Measurements from ENCODE around the gene SYNE1. TPM values are rescaled to one million over a fixed set of nuclear protein-coding genes. Genes with fewer than 3 reads are reported as not detected.

SYNE1 gene
- total RNA-seq, 3 donors from 2014 or later (not counting 1 experiment from before 2014, with no cell fraction given), result 489 to 570 (median 498) TPM

DNA sequence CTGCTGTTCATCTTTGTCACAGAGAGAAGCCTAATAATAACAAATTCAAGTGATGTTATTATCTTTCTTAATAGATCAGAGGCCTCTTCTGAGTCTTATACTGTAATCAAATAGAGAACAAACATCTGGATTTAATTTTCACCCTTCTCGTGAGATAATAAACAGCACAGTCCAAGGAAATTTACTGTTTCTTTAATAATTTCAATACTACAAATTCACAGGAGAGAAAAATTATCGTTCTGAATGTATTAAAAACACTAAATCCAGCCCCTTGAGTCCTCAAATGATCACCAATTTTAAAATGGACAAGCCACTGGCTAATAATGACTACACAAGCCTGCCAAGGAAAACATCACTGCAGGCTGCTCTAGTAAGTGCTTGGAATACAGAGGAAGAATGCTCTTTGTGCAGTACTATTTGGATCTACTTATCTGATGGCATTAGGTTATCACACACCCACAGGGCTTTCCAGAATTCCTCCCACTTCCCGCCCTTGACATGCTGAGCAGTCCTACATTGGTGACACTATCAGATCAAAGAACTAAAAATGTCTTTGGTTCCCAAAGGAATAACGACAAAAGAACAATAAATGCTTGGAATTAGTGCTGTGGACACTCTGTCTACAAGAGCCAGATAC is 38.1 kb downstream of the SYNE1 start:
- H3K4me3 ChIP-seq (ENCODE audit: low read length), result no peak overlapping the region
- no peaks in the 10 kb centered on the region for H3K27me3 ChIP-seq (ENCODE audit: control insufficient read depth, insufficient read depth, low read length)
- DNase-seq (no peak), ATAC-seq (no peak)
- H3K27ac Mint-ChIP-seq, result peak overlapping the region; percentile 14 to 50
- no peaks in the 10 kb centered on the region for H3K27me3 Mint-ChIP-seq (ENCODE audit: low read depth in 2 of 2)
- no peaks in the 10 kb centered on the region for H3K9me3 Mint-ChIP-seq
- 86% methylated on average over 3 of the region's 4 CpGs for WGBS (ENCODE audit: insufficient coverage)
- no peak overlapping the region for H3K27ac ChIP-seq (ENCODE audit: low read length)
- TF ChIP-seq, protein P1, sequence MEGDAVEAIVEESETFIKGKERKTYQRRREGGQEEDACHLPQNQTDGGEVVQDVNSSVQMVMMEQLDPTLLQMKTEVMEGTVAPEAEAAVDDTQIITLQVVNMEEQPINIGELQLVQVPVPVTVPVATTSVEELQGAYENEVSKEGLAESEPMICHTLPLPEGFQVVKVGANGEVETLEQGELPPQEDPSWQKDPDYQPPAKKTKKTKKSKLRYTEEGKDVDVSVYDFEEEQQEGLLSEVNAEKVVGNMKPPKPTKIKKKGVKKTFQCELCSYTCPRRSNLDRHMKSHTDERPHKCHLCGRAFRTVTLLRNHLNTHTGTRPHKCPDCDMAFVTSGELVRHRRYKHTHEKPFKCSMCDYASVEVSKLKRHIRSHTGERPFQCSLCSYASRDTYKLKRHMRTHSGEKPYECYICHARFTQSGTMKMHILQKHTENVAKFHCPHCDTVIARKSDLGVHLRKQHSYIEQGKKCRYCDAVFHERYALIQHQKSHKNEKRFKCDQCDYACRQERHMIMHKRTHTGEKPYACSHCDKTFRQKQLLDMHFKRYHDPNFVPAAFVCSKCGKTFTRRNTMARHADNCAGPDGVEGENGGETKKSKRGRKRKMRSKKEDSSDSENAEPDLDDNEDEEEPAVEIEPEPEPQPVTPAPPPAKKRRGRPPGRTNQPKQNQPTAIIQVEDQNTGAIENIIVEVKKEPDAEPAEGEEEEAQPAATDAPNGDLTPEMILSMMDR (IDR thresholded peaks at IDR 0.05), result no peak
- no peaks in the 10 kb centered on the region for H3K36me3 Mint-ChIP-seq
- no peaks in the 10 kb centered on the region for H3K36me3 ChIP-seq (ENCODE audit: control insufficient read depth, insufficient read depth, low read length)
- peaks cover 62 to 63% of the 10 kb centered on the region in 2 donors for H3K4me1 Mint-ChIP-seq
- no peak overlapping the region for H3K4me3 Mint-ChIP-seq
- intact Hi-C loops (cut with micrococcal nuclease), result loop anchor here (5.0 kb wide), 1 partner anchor 38 kb away; the partner anchor contains the start of gene SYNE1
- no peaks in the 10 kb centered on the region for H3K4me1 ChIP-seq (ENCODE audit: control insufficient read depth, insufficient read depth, low read length)
- no peaks in the 10 kb centered on the region for H3K9me3 ChIP-seq (ENCODE audit: control insufficient read depth, insufficient read depth, low read length)

DNA sequence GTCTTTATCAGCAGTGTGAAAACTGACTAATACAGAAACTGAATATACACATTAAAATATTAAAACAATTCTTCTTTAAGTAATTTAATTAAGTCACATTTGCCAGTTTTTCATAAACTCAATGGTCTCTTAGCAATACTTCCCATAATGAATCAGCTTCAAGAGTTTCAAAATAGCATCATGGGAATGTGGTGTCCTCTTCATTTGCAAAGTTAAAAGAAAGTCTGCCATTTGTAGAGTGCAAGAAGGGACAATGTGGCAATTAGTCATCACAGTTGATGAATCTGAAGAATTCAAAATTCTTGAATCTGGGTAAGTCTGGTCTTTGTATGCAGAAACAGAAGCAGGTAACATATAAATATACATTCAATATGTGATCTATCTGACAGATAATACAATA is 38.7 kb downstream of the SYNE1 start:
- ATAC-seq (no peak), DNase-seq (no peak)
- H3K4me3 Mint-ChIP-seq, result no peak overlapping the region
- Histone ChIP-seq H3K27ac (ENCODE audit: low read length) (no peak overlapping the region), H3K27me3 (ENCODE audit: control insufficient read depth, insufficient read depth, low read length) (no peaks in the 10 kb centered on the region), H3K36me3 (ENCODE audit: control insufficient read depth, insufficient read depth, low read length) (no peaks in the 10 kb centered on the region), H3K4me1 (ENCODE audit: control insufficient read depth, insufficient read depth, low read length) (no peaks in the 10 kb centered on the region), H3K9me3 (ENCODE audit: control insufficient read depth, insufficient read depth, low read length) (no peaks in the 10 kb centered on the region), H3K4me3 (ENCODE audit: low read length) (no peak overlapping the region)
- intact Hi-C loops (cut with micrococcal nuclease), result loop anchor here (5.0 kb wide), 1 partner anchor 39 kb away; the partner anchor contains the start of gene SYNE1
- no peaks in the 10 kb centered on the region for H3K9me3 Mint-ChIP-seq
- H3K27me3 Mint-ChIP-seq (ENCODE audit: low read depth in 2 of 2), result no peaks in the 10 kb centered on the region
- no peaks in the 10 kb centered on the region for H3K36me3 Mint-ChIP-seq
- H3K27ac Mint-ChIP-seq, result peak overlapping the region; percentile 14 to 50
- TF ChIP-seq, protein P1 (IDR thresholded peaks at IDR 0.05), result no peak
- H3K4me1 Mint-ChIP-seq, result peaks cover 67 to 68% of the 10 kb centered on the region in 2 donors

DNA sequence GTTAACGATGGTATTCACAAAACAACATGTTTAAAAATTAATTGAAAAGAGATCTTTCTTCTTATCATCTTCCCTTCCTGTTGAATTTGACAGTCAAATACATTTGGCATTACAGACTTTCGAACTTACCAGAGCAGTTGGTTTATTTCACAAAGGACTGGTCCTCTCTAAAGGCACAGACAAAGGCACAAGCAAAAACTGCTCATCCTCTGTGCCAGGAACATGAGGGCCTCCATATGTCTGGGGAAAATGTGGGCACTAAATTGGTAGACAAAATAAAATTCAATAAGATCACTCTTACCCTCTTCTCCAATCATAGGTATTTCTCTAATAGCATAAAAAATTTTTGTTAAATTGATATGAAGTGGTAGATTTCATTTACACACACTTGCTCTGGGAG is 40.4 kb downstream of the SYNE1 start:
- H3K27me3 Mint-ChIP-seq (ENCODE audit: low read depth in 2 of 2), result no peaks in the 10 kb centered on the region
- ATAC-seq (no peak), DNase-seq (no peak)
- H3K4me1 Mint-ChIP-seq, result peaks cover 67 to 68% of the 10 kb centered on the region in 2 donors
- H3K36me3 ChIP-seq (ENCODE audit: control insufficient read depth, insufficient read depth, low read length), result no peaks in the 10 kb centered on the region
- H3K4me1 ChIP-seq (ENCODE audit: control insufficient read depth, insufficient read depth, low read length), result no peaks in the 10 kb centered on the region
- no peaks in the 10 kb centered on the region for H3K27me3 ChIP-seq (ENCODE audit: control insufficient read depth, insufficient read depth, low read length)
- no peaks in the 10 kb centered on the region for H3K9me3 ChIP-seq (ENCODE audit: control insufficient read depth, insufficient read depth, low read length)
- no peaks in the 10 kb centered on the region for H3K9me3 Mint-ChIP-seq
- intact Hi-C loops (cut with micrococcal nuclease), result loop anchor here (5.0 kb wide), 1 partner anchor 41 kb away; the partner anchor contains the start of gene SYNE1
- no peak overlapping the region for H3K4me3 ChIP-seq (ENCODE audit: low read length)
- H3K4me3 Mint-ChIP-seq, result no peak overlapping the region
- WGBS (ENCODE audit: insufficient coverage), result 100% methylated on average over 1 of the region's 2 CpGs
- TF ChIP-seq, protein P1 (IDR thresholded peaks at IDR 0.05), result no peak
- no peaks in the 10 kb centered on the region for H3K36me3 Mint-ChIP-seq
- H3K27ac ChIP-seq (ENCODE audit: low read length), result no peak overlapping the region
- H3K27ac Mint-ChIP-seq, result no peak overlapping the region

DNA sequence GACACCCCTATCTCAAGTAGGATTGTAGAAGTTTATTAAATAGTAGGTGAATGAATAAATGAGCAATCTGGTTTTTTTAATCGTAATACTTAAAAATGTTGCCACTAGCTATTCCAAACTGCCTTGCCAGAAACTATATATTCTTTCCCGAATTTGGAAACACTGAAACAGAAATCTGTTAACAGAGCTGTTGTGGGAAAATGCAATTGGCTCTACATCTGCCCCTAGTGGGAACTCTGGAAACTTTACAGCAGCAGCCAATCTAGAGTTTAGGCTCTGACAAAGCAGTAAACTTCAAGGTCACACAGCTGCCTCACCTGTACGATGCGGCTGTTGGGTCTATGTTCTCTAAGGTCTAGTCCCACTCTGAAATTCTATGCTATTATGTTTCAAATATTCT is 41.7 kb downstream of the SYNE1 start:
- Histone ChIP-seq H3K27ac (ENCODE audit: low read length) (no peak overlapping the region), H3K4me1 (ENCODE audit: control insufficient read depth, insufficient read depth, low read length) (no peaks in the 10 kb centered on the region), H3K36me3 (ENCODE audit: control insufficient read depth, insufficient read depth, low read length) (no peaks in the 10 kb centered on the region), H3K4me3 (ENCODE audit: low read length) (no peak overlapping the region), H3K27me3 (ENCODE audit: control insufficient read depth, insufficient read depth, low read length) (no peaks in the 10 kb centered on the region), H3K9me3 (ENCODE audit: control insufficient read depth, insufficient read depth, low read length) (no peaks in the 10 kb centered on the region)
- peak overlapping the region in 1 of 2 donors; percentile 7 for H3K27ac Mint-ChIP-seq
- ATAC-seq, result peak in 1 of 3 donors; percentile 54
- intact Hi-C loops (cut with micrococcal nuclease), result loop anchor here (5.0 kb wide), 1 partner anchor 42 kb away; the partner anchor contains the start of gene SYNE1
- DNase-seq, result no peak
- no peaks in the 10 kb centered on the region for H3K27me3 Mint-ChIP-seq (ENCODE audit: low read depth in 2 of 2)
- H3K9me3 Mint-ChIP-seq, result no peaks in the 10 kb centered on the region
- peaks cover 69 to 70% of the 10 kb centered on the region in 2 donors for H3K4me1 Mint-ChIP-seq
- 78% methylated on average over 3 of the region's 4 CpGs for WGBS (ENCODE audit: insufficient coverage)
- TF ChIP-seq, protein P1 (IDR thresholded peaks at IDR 0.05), result no peak
- H3K36me3 Mint-ChIP-seq, result no peaks in the 10 kb centered on the region
- H3K4me3 Mint-ChIP-seq, result no peak overlapping the region

Data from natural killer cell (primary cell).